NCI-H1105 treated with DMSO at 0.1 percent for 48 hours (cell line): ENCODE data around the gene PARD3.

Source experiments
- DNase-seq: peaks from one replicate; lab custom pipeline; 2025; lab: John Stamatoyannopoulos, UW

Gene PARD3

GRCh38 chr10:34618611-34619010, 196.5 kb downstream of the PARD3 start:
- DNase-seq = no peak

GRCh38 chr10:34615770-34616169, 199.3 kb downstream of the PARD3 start:
- no peak for DNase-seq

- DNase-seq = no peak
Observed at GRCh38 chr10:34613491-34613890, 201.6 kb downstream of the PARD3 start.

- DNase-seq = no peak
Observed at GRCh38 chr10:34612938-34613337, 202.2 kb downstream of the PARD3 start.

- no peak for DNase-seq
Observed at GRCh38 chr10:34612446-34612845, 202.7 kb downstream of the PARD3 start.

GRCh38 chr10:34609287-34609940, 205.7 kb downstream of the PARD3 start:
- no peak for DNase-seq

GRCh38 chr10:34607894-34608293, 207.2 kb downstream of the PARD3 start:
- DNase-seq = peak; percentile 27

- no peak for DNase-seq
Observed at GRCh38 chr10:34606890-34607289, 208.2 kb downstream of the PARD3 start.

GRCh38 chr10:34602478-34602877, 212.6 kb downstream of the PARD3 start:
- no peak for DNase-seq

- no peak for DNase-seq
Observed at GRCh38 chr10:34601691-34602090, 213.4 kb downstream of the PARD3 start.

- DNase-seq = no peak
Observed at GRCh38 chr10:34599026-34599795, 215.9 kb downstream of the PARD3 start.

- no peak for DNase-seq
Observed at GRCh38 chr10:34596351-34596750, 218.7 kb downstream of the PARD3 start.

- no peak for DNase-seq
Observed at GRCh38 chr10:34593930-34594329, 221.2 kb downstream of the PARD3 start.

GRCh38 chr10:34593374-34593890, 221.7 kb downstream of the PARD3 start:
- no peak for DNase-seq

GRCh38 chr10:34590793-34591192, 224.3 kb downstream of the PARD3 start:
- DNase-seq = no peak

- DNase-seq = no peak
Observed at GRCh38 chr10:34589275-34589674, 225.8 kb downstream of the PARD3 start.

- DNase-seq = no peak
Observed at GRCh38 chr10:34587680-34588019, 227.4 kb downstream of the PARD3 start.

- DNase-seq = no peak
Observed at GRCh38 chr10:34587002-34587679, 228.0 kb downstream of the PARD3 start.

- no peak for DNase-seq
Observed at GRCh38 chr10:34585422-34586112, 229.5 kb downstream of the PARD3 start.

- no peak for DNase-seq
Observed at GRCh38 chr10:34584164-34584563, 230.9 kb downstream of the PARD3 start.

GRCh38 chr10:34581801-34582532, 233.1 kb downstream of the PARD3 start:
- DNase-seq = no peak

- no peak for DNase-seq
Observed at GRCh38 chr10:34580643-34581042, 234.5 kb downstream of the PARD3 start.
